Lower leg skin (tissue), 4 donors: ENCODE measurements around the gene FEM1B. TPM values are rescaled to one million over a fixed set of nuclear protein-coding genes. Genes with fewer than 3 reads are reported as not detected.

Source experiments
- DNase-seq, 2 donors: peaks; one replicate each; pipeline ENCODE4 v3.0.0-alpha.2; 2019; ENCODE audit warnings: low spot score in 2 of 2
- H3K4me3 ChIP-seq: fragments of 200-600 bp; sonication (generic); 2 replicates; pipeline ENCODE4 v1.5.1; 2017; ENCODE audit warnings: mild to moderate bottlenecking, low read depth; ENCODE audit not compliant: poor library complexity, severe bottlenecking
- CTCF ChIP-seq, 3 donors: fragments of 450-650 bp; IDR thresholded peaks; one replicate each; pipeline ENCODE4 v1.5.1; 2016; ENCODE audit warnings: antibody characterized with exemption in 3 of 3, mild to moderate bottlenecking in 3 of 3, moderate library complexity in 2 of 3
- POLR2A ChIP-seq, 2 donors: fragments of 450-650 bp; IDR thresholded peaks; one replicate each; pipeline ENCODE4 v1.6.1; 2016 to 2017; ENCODE audit warnings: antibody characterized with exemption in 2 of 2, mild to moderate bottlenecking in 1 of 2, moderate library complexity in 1 of 2
- WGBS, 2 donors: methylation state at CpG; one replicate each; pipeline ENCODE4 v1.1.5; 2018; 5-methylcytosine and 5-hydroxymethylcytosine counted together
- intact Hi-C: fragments of 100-400 bp; cut with DNase I; formaldehyde crosslinking; loops from one replicate; pipeline ENCODE4 v1.15.0; 2023; ENCODE audit warnings: low total_unique reads
- total RNA-seq, 4 donors: library from RNA; depleted of rRNA; stranded (reverse); fragments of >200 nt; gene quantifications; one replicate each; pipeline ENCODE4 v1.1.0, GENCODE V29; 2016

The FEM1B gene
- total RNA-seq, 4 donors from 2014 or later: 70.6 to 90.9 (median 82.4) TPM

GRCh38 chr15:68318931-68319909 lies 41.7 kb downstream of the FEM1B start:
- H3K4me3 ChIP-seq: no peak overlapping the region
- intact Hi-C loops: no loop called here
- DNase-seq: no peak
- TF ChIP-seq CTCF (IDR thresholded peaks at IDR 0.05) (no peak), POLR2A (IDR thresholded peaks at IDR 0.05) (no peak)
- WGBS, 2 donors: 87 to 92% methylated on average over 16 to 18 of the region's 18 CpGs

DNA sequence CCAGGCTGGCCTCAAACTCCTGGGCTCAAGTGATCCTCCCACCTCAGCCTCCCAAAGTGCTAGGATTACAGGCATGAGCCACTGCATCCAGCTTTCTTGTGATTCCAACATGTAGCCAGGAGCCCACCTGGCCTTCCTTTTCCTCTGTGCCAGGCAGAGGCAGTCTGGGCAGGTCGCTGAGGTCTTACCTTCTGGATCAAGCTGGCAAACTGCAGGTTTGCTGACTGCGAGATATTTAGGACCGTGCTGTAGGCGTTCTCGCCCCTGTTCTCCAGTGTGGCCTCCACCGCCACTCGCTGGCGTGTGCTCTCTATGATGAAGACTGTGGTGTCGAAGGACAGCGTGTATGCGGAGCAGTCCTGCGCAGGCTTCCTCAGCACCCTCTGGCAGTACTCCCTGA lies 42.5 kb downstream of the FEM1B start:
- H3K4me3 ChIP-seq: no peak overlapping the region
- DNase-seq: no peak
- intact Hi-C loops: loop anchor here (10.0 kb wide), 1 partner anchor 235 kb away; no protein-coding TSS in a partner anchor
- TF ChIP-seq CTCF (IDR thresholded peaks at IDR 0.05) (no peak), POLR2A (IDR thresholded peaks at IDR 0.05) (no peak)
- WGBS, 2 donors: 95 to 96% methylated on average over 12 of the region's 12 CpGs

DNA sequence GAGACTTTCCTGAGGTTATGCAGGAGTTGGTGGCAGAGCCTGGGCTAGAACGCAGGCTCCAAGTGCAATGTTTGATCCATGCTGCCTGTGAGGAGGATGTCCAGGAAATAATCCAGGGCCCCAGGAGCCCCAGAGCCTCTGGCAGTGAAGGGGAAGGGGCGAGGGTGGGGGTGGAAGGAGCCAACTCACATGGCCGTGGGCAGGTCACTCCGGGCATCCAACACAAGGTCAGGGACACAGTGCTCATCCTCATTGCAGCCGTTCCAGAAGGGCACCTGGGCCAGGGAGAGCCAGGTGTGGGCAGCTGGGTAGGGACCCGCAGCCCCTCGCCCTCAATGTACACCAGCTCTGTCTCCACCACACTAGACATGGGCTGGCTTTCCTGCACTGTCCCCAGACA lies 43.7 kb downstream of the FEM1B start:
- TF ChIP-seq POLR2A (IDR thresholded peaks at IDR 0.05): no peak
- no peak for TF ChIP-seq CTCF (IDR thresholded peaks at IDR 0.05)
- 86 to 89% methylated on average over 6 to 7 of the region's 7 CpGs for WGBS, 2 donors
- intact Hi-C loops: loop anchor here (10.0 kb wide), 1 partner anchor 234 kb away; no protein-coding TSS in a partner anchor
- DNase-seq: no peak
- H3K4me3 ChIP-seq: no peak overlapping the region

DNA sequence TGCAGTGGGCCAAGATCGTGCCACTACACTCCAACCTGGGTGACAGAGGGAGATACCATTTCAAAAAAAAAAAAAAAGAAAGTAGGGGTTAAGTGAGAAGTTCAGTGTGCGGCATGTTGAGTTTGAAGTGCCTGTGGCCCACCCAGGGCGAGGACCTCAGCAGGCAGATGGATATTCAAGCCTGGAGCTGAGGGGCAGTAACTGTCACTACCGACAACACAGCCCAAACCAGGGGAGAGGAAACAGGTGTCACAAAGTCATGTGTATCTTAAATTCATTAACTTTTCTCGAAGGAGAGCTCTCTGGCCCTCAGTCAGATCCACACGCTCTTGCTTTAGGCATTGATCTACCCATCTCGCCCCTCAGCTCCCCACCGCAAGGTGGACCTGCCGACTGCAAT lies 45.3 kb downstream of the FEM1B start:
- DNase-seq: no peak
- WGBS, 2 donors: 80 to 84% methylated on average over 8 of the region's 9 CpGs
- intact Hi-C loops: loop anchor here (10.0 kb wide), 1 partner anchor 232 kb away; no protein-coding TSS in a partner anchor
- no peak overlapping the region for H3K4me3 ChIP-seq
- no peak for TF ChIP-seq CTCF (IDR thresholded peaks at IDR 0.05)
- no peak for TF ChIP-seq POLR2A (IDR thresholded peaks at IDR 0.05)

GRCh38 chr15:68325726-68326125 lies 48.2 kb downstream of the FEM1B start:
- H3K4me3 ChIP-seq: no peak overlapping the region
- 69 to 87% methylated on average over 4 of the region's 4 CpGs for WGBS, 2 donors
- TF ChIP-seq CTCF (IDR thresholded peaks at IDR 0.05) (no peak), POLR2A (IDR thresholded peaks at IDR 0.05) (no peak)
- no peak for DNase-seq
- intact Hi-C loops: loop anchor here (10.0 kb wide), 1 partner anchor 229 kb away; no protein-coding TSS in a partner anchor
